Astrocyte (in vitro differentiated cells and primary cell): ENCODE data around the gene ZSWIM4.

Experiments
- CTCF ChIP-seq: IDR thresholded peaks from 2 replicates; pipeline ENCODE4 v1.5.1; 2011; ENCODE audit warnings: low read depth, mild to moderate bottlenecking, inconsistent platforms, low read length, moderate library complexity; ENCODE audit not compliant: insufficient read depth
- EZH2 ChIP-seq: IDR thresholded peaks from 2 replicates; pipeline ENCODE4 v1.6.1; 2012; ENCODE audit warnings: mild to moderate bottlenecking, low read length, inconsistent platforms; ENCODE audit not compliant: insufficient read depth

- TF ChIP-seq CTCF (no peak), EZH2 (no peak)
These were observed 53.8 kb downstream of the ZSWIM4 start for GRCh38 chr19:13848798-13849676.
